Activated CD4-positive, alpha-beta T cell treated with anti-CD3 and anti-CD28 coated beads, Interleukin-2, amount 50 U/mL, for 16 hours (primary cell): ENCODE measurements around the gene NPHP4.

ENCODE experiments used
- DNase-seq: peaks from one replicate; pipeline ENCODE4 v3.0.0-alpha.2; 2020

Gene NPHP4

GRCh38 chr1:5822266-5822665 is 170.0 kb downstream of the NPHP4 start:
- no peak for DNase-seq

GRCh38 chr1:5821540-5822176 is 170.6 kb downstream of the NPHP4 start:
- no peak for DNase-seq

- DNase-seq, result no peak
These were observed 172.2 kb downstream of the NPHP4 start for GRCh38 chr1:5820026-5820421.

- no peak for DNase-seq
These were observed 172.7 kb downstream of the NPHP4 start for GRCh38 chr1:5819391-5820025.

GRCh38 chr1:5818755-5819154 is 173.5 kb downstream of the NPHP4 start:
- DNase-seq, result no peak

- DNase-seq, result no peak
These were observed 176.5 kb downstream of the NPHP4 start for GRCh38 chr1:5815716-5816115.

- no peak for DNase-seq
These were observed 177.0 kb downstream of the NPHP4 start for GRCh38 chr1:5815211-5815610.

GRCh38 chr1:5814046-5814619 is 178.1 kb downstream of the NPHP4 start:
- no peak for DNase-seq

GRCh38 chr1:5813480-5813879 is 178.7 kb downstream of the NPHP4 start:
- DNase-seq, result no peak
